Stimulated activated naive B cell treated with anti-CD40 and anti-IgM and Interleukin-4, amounts not matched to agents 10 μg/mL and 1 μg/mL and 100 μg/mL, for 72 hours (primary cell): ENCODE data around the gene WT1.

Source experiments
- ATAC-seq, 2 donors: fragments of 150-1000 bp; cut with Tn5 transposase; replicated peaks; 2 replicates each; pipeline ENCODE4 v1.10.0; 2021; ENCODE audit warnings: moderate library complexity in 1 of 2
- DNase-seq: peaks from one replicate; pipeline ENCODE4 v3.0.0; 2021
- H3K27ac Mint-ChIP-seq: one replicate; pipeline ENCODE4 v1.8.0; 2022; ENCODE audit warnings: mild to moderate bottlenecking, mixed read lengths
- H3K27me3 Mint-ChIP-seq, 2 donors: one replicate each; pipeline ENCODE4 v1.8.0; 2022; ENCODE audit warnings: mixed read lengths in 2 of 2
- H3K36me3 Mint-ChIP-seq, 2 donors: one replicate each; pipeline ENCODE4 v1.8.0; 2022; ENCODE audit warnings: mixed read lengths in 2 of 2, mild to moderate bottlenecking in 1 of 2
- H3K4me1 Mint-ChIP-seq, 2 donors: one replicate each; pipeline ENCODE4 v1.8.0; 2022; ENCODE audit warnings: mixed read lengths in 2 of 2, mild to moderate bottlenecking in 1 of 2
- H3K4me3 Mint-ChIP-seq, 2 donors: one replicate each; pipeline ENCODE4 v1.8.0; 2022; ENCODE audit warnings: mild to moderate bottlenecking in 2 of 2, mixed read lengths in 2 of 2, moderate library complexity in 1 of 2
- H3K9me3 Mint-ChIP-seq, 2 donors: one replicate each; pipeline ENCODE4 v1.8.0; 2022; ENCODE audit warnings: mixed read lengths in 2 of 2, mild to moderate bottlenecking in 1 of 2

The WT1 gene

GRCh38 chr11:32422545-32422944 lies 12.8 kb downstream of the WT1 start:
- DNase-seq (no peak), ATAC-seq (no peak)
- no peaks in the 10 kb centered on the region for H3K9me3 Mint-ChIP-seq
- H3K4me3 Mint-ChIP-seq, result no peak overlapping the region
- H3K27ac Mint-ChIP-seq, result no peak overlapping the region
- no peaks in the 10 kb centered on the region for H3K36me3 Mint-ChIP-seq
- peaks cover 12 to 24% of the 10 kb centered on the region in 2 donors for H3K4me1 Mint-ChIP-seq
- H3K27me3 Mint-ChIP-seq, result peaks cover 40 to 54% of the 10 kb centered on the region in 2 donors

DNA sequence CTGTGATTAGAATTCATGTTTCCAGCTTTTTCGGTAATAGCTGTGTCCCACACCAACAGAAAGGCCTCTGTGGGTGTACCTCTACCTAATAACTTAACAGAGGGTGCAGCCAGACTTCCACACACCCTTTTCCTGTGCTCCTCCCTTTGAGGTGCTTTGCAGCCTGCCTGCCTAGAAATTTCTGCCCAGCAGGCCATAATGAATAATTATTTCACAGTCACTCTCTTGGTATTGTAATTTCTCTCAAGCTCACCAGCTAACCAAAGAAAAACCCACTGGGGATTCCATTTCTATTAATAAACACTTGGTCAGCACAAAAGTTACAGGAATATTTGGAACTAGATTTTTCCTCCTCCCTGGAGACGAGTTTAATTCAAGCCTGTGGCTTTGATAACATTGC lies 13.3 kb downstream of the WT1 start:
- ATAC-seq (no peak), DNase-seq (no peak)
- no peaks in the 10 kb centered on the region for H3K36me3 Mint-ChIP-seq
- peaks cover 36 to 48% of the 10 kb centered on the region in 2 donors for H3K27me3 Mint-ChIP-seq
- no peak overlapping the region for H3K27ac Mint-ChIP-seq
- no peaks in the 10 kb centered on the region for H3K9me3 Mint-ChIP-seq
- H3K4me3 Mint-ChIP-seq, result no peak overlapping the region
- H3K4me1 Mint-ChIP-seq, result peaks cover 11 to 20% of the 10 kb centered on the region in 2 donors

DNA sequence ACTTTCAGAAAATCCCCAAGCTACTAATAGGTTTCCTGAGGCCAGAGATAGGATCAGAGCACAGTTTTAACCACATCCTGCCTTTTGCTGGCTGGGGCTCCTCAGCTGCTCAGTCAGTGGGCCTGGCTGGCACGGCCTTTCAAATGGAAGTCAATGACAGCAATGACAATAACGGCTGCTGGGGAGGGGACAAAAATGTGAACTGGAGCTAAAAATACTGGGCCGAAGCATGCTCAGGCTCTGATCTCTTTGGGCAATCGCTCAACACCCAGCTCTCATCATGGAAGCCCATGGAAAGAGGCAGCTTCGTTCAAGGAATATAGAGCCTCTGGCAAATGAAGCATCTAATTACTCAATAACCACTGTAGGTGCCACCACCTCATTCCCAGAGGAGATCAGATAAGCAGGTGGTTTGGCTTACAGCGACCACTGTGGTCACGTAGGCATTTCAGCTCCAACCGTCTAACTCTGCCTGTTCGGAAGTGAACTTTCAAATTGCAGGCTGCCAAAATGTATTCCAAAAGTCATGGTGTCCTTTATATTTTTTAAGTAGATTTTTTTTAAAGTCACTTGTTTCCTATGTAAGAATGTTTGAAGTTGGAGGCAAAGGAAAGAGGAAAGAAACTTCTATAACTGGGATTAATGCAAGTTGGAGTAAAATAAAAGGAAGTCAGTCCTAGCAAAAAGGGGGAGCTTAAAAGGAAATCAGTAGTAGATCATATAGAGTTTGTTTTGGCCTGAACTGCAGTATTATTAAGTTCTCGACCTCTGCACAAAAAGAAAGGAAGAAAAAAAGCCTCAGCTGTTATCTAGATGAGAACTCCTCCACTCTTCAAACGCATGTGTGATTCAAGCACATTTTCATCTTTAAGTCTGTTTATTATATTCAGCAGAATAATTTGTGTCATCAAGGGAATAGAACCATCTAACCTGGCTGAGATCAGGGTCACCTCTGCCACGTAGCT lies 14.1 kb downstream of the WT1 start:
- H3K27me3 Mint-ChIP-seq, result peaks cover 30 to 40% of the 10 kb centered on the region in 2 donors
- ATAC-seq (peak in 1 of 2 donors; percentile 42), DNase-seq (no peak)
- no peak overlapping the region for H3K4me3 Mint-ChIP-seq
- no peaks in the 10 kb centered on the region for H3K9me3 Mint-ChIP-seq
- no peaks in the 10 kb centered on the region for H3K36me3 Mint-ChIP-seq
- no peak overlapping the region for H3K27ac Mint-ChIP-seq
- H3K4me1 Mint-ChIP-seq, result peaks cover 7 to 13% of the 10 kb centered on the region in 2 donors

DNA sequence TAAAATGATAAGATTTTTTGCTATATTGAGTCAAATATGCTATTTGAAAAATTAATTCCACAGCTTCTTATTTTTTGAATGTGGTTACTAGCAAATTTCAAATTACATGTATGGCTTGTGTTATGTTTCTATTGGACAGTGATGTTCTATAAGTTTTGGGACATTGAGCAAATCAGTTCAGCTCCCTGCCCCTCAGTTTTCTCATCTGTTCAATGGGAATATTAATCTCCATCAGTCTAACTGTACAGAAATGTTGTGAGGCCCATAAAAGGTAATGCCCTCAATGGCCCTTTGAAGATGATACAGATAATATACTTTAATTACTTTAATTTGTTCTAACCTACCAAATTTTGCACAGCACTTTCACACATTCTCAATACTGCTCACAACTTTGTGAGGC lies 15.2 kb downstream of the WT1 start:
- ATAC-seq, result no peak
- Mint-ChIP-seq H3K27ac (no peak overlapping the region), H3K36me3 (no peaks in the 10 kb centered on the region), H3K4me3 (no peak overlapping the region), H3K27me3 (peaks cover 20 to 30% of the 10 kb centered on the region in 2 donors), H3K9me3 (no peaks in the 10 kb centered on the region), H3K4me1 (peaks cover 6 to 11% of the 10 kb centered on the region in 2 donors)
- DNase-seq, result no peak

- peaks cover 12 to 21% of the 10 kb centered on the region in 2 donors for H3K27me3 Mint-ChIP-seq
- H3K36me3 Mint-ChIP-seq, result no peaks in the 10 kb centered on the region
- H3K9me3 Mint-ChIP-seq, result no peaks in the 10 kb centered on the region
- ATAC-seq (no peak), DNase-seq (no peak)
- peaks cover 6 to 11% of the 10 kb centered on the region in 2 donors for H3K4me1 Mint-ChIP-seq
- H3K27ac Mint-ChIP-seq, result no peak overlapping the region
- H3K4me3 Mint-ChIP-seq, result no peak overlapping the region
These were observed 16.5 kb downstream of the WT1 start for GRCh38 chr11:32418836-32419235.

DNA sequence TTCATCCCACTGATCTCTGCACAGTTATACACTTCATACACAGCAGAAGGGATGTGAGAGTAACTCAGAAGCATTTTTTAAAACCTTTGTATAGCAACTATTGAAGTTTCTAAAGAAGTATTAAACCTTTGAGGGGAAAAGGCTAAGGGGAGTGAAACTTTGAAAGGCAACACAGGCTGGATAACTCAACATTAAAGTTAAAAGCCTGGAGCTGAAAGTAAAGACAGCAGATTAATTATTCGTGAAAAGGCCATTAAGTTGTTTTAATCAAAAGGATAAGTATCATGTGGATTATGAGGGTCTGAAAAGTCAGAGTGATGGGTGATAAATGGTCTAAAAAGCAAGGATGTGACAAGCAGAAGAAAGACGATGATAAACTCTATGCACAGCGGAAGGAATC lies 17.5 kb downstream of the WT1 start:
- H3K9me3 Mint-ChIP-seq, result no peaks in the 10 kb centered on the region
- DNase-seq (no peak), ATAC-seq (no peak)
- peaks cover 8 to 12% of the 10 kb centered on the region in 2 donors for H3K27me3 Mint-ChIP-seq
- H3K27ac Mint-ChIP-seq, result no peak overlapping the region
- no peak overlapping the region for H3K4me3 Mint-ChIP-seq
- H3K4me1 Mint-ChIP-seq, result peaks cover 6 to 11% of the 10 kb centered on the region in 2 donors
- no peaks in the 10 kb centered on the region for H3K36me3 Mint-ChIP-seq

DNA sequence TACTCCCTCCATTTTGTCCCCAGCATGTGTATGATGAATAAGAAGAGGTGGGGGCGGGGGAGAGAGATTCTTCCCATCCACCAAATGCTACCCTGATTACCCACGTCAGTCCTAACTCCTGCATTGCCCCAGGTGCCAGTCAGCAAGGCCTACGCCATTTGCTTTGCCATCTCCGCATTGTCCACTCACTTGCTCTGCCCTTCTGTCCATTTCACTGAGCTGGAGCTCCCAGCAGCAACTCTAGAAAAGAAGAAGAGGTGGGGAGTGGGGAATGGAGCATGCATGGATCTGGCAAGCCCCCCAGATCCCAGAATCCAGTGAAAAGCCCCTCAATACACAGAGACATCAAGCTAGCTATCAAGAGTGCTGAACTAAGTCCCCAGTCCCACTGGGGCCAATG lies 19.0 kb downstream of the WT1 start:
- H3K27me3 Mint-ChIP-seq, result peaks cover 2 to 5% of the 10 kb centered on the region in 2 donors
- H3K27ac Mint-ChIP-seq, result no peak overlapping the region
- H3K36me3 Mint-ChIP-seq, result no peaks in the 10 kb centered on the region
- no peaks in the 10 kb centered on the region for H3K9me3 Mint-ChIP-seq
- H3K4me3 Mint-ChIP-seq, result no peak overlapping the region
- ATAC-seq (no peak), DNase-seq (no peak)
- peaks cover 6 to 7% of the 10 kb centered on the region in 2 donors for H3K4me1 Mint-ChIP-seq

DNA sequence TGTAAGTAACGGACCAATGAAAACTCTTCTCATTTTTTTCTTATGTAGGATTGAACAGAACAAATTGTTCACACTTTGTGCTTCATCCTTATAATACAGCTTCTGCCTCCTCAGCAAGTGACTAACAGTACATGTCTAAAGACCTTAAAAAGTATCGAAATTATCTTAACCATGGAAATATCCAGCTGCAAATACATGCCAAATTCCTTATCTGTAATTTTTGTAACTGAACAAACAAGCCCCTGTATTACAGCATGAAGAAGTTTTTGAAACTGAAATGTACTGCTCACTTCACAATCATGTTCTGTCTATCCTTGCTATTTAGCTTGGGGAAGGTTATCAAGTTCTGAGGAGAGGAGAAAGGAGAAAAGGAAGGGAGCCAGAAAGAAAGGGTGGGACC lies 20.4 kb downstream of the WT1 start:
- H3K27me3 Mint-ChIP-seq, result no peaks in the 10 kb centered on the region
- H3K36me3 Mint-ChIP-seq, result no peaks in the 10 kb centered on the region
- ATAC-seq (no peak), DNase-seq (no peak)
- no peak overlapping the region for H3K27ac Mint-ChIP-seq
- H3K4me3 Mint-ChIP-seq, result no peak overlapping the region
- no peaks in the 10 kb centered on the region for H3K9me3 Mint-ChIP-seq
- no peaks in the 10 kb centered on the region for H3K4me1 Mint-ChIP-seq

- no peak for ATAC-seq
- DNase-seq, result no peak
- no peaks in the 10 kb centered on the region for H3K36me3 Mint-ChIP-seq
- H3K4me3 Mint-ChIP-seq, result no peak overlapping the region
- peaks cover 0 to 7% of the 10 kb centered on the region in 2 donors for H3K27me3 Mint-ChIP-seq
- H3K27ac Mint-ChIP-seq, result no peak overlapping the region
- no peaks in the 10 kb centered on the region for H3K4me1 Mint-ChIP-seq
- H3K9me3 Mint-ChIP-seq, result no peaks in the 10 kb centered on the region
These were observed 23.3 kb downstream of the WT1 start for GRCh38 chr11:32411942-32412615.

DNA sequence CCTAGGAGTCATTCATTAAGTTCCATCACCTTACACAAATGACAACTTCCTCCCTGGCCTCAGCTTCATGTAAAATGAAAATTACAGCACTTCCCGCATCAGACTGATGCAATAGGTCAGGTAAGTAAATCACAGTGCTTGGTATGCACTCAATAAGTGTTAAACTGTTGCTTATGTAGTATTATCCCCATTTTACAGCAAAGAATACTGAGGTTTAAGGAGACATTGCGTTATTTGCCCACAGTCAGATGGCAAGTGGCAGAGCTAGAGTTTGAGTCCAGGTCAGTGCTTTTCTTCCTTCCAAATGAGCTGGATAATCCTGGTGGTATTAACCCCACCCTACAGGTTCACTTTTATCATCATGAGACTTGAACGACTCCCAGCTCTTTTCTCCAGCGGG lies 29.7 kb downstream of the WT1 start:
- H3K27ac Mint-ChIP-seq, result no peak overlapping the region
- no peaks in the 10 kb centered on the region for H3K4me1 Mint-ChIP-seq
- H3K27me3 Mint-ChIP-seq, result peaks cover 0 to 7% of the 10 kb centered on the region in 2 donors
- H3K36me3 Mint-ChIP-seq, result no peaks in the 10 kb centered on the region
- ATAC-seq, result no peak
- DNase-seq, result no peak
- H3K9me3 Mint-ChIP-seq, result peaks cover 1 to 5% of the 10 kb centered on the region in 2 donors
- no peak overlapping the region for H3K4me3 Mint-ChIP-seq

DNA sequence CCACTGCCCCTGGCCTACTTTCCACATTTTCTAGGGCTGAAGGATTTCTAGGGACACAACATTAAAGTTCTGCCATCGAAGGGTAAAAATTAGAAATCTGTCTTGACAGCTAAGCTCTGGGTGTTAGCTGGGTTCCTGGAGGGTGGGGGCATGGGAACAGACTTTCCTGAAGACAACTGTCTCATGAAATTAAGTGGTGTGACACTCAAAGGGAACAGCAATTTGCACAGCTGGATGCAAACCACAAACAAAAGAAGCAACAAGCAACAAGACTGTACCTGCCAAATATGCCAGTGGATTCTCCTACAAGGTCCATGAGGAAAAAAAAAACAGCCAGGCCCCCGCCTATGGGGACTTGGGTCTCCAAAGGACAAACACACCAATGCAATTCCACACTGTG lies 32.5 kb downstream of the WT1 start:
- DNase-seq (no peak), ATAC-seq (no peak)
- Mint-ChIP-seq H3K27ac (no peak overlapping the region), H3K9me3 (peaks cover 1 to 5% of the 10 kb centered on the region in 2 donors), H3K4me3 (no peak overlapping the region), H3K27me3 (peaks cover 0 to 7% of the 10 kb centered on the region in 2 donors), H3K4me1 (no peaks in the 10 kb centered on the region), H3K36me3 (no peaks in the 10 kb centered on the region)

- Mint-ChIP-seq H3K4me3 (no peak overlapping the region), H3K27ac (no peak overlapping the region), H3K27me3 (peaks cover 0 to 5% of the 10 kb centered on the region in 2 donors), H3K36me3 (no peaks in the 10 kb centered on the region), H3K4me1 (peaks cover 4 to 8% of the 10 kb centered on the region in 2 donors), H3K9me3 (peaks cover 1 to 5% of the 10 kb centered on the region in 2 donors)
- DNase-seq (no peak), ATAC-seq (no peak)
These were observed 34.5 kb downstream of the WT1 start for GRCh38 chr11:32400670-32401369.

DNA sequence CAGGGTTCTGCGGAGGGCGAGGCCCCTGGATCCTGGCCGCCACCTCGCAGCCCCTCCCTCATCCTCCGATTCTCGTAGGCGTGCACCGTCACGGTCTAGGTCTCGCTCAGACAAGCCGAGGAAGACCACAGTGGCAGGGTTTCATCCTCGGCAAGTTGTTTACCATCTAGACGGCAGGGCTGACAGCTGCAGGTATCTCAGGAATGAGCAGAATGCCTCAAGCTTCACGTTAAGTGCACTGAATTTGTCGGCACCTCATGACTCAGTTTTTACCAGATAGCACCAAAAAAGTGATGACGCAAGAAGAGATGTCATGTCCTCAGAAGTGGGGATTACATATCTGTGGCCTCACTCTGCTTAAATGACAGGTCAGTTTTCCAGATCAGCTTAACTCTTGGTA lies 35.1 kb downstream of the WT1 start:
- ATAC-seq (no peak), DNase-seq (no peak)
- no peaks in the 10 kb centered on the region for H3K36me3 Mint-ChIP-seq
- H3K4me1 Mint-ChIP-seq, result peaks cover 4 to 8% of the 10 kb centered on the region in 2 donors
- no peak overlapping the region for H3K4me3 Mint-ChIP-seq
- peaks cover 0 to 10% of the 10 kb centered on the region in 2 donors for H3K27me3 Mint-ChIP-seq
- H3K27ac Mint-ChIP-seq, result no peak overlapping the region
- peaks cover 1 to 5% of the 10 kb centered on the region in 2 donors for H3K9me3 Mint-ChIP-seq

- Mint-ChIP-seq H3K27me3 (peaks cover 0 to 10% of the 10 kb centered on the region in 2 donors), H3K36me3 (no peaks in the 10 kb centered on the region)
- ATAC-seq, result no peak
These were observed 38.3 kb downstream of the WT1 start for GRCh38 chr11:32396991-32397390.

More at GRCh38 chr11:32396991-32397390, 38.3 kb downstream of the WT1 start:
- no peak overlapping the region for H3K27ac Mint-ChIP-seq
- H3K9me3 Mint-ChIP-seq, result peaks cover 1 to 5% of the 10 kb centered on the region in 2 donors
- H3K4me3 Mint-ChIP-seq, result no peak overlapping the region
- H3K4me1 Mint-ChIP-seq, result peaks cover 4 to 8% of the 10 kb centered on the region in 2 donors
- no peak for DNase-seq
